NCI-H1436 (cell line): ENCODE results near the gene ZMYND8.

ENCODE experiments used
- DNase-seq: peaks from one replicate; lab custom pipeline; 2025; lab: John Stamatoyannopoulos, UW

The ZMYND8 gene

DNA sequence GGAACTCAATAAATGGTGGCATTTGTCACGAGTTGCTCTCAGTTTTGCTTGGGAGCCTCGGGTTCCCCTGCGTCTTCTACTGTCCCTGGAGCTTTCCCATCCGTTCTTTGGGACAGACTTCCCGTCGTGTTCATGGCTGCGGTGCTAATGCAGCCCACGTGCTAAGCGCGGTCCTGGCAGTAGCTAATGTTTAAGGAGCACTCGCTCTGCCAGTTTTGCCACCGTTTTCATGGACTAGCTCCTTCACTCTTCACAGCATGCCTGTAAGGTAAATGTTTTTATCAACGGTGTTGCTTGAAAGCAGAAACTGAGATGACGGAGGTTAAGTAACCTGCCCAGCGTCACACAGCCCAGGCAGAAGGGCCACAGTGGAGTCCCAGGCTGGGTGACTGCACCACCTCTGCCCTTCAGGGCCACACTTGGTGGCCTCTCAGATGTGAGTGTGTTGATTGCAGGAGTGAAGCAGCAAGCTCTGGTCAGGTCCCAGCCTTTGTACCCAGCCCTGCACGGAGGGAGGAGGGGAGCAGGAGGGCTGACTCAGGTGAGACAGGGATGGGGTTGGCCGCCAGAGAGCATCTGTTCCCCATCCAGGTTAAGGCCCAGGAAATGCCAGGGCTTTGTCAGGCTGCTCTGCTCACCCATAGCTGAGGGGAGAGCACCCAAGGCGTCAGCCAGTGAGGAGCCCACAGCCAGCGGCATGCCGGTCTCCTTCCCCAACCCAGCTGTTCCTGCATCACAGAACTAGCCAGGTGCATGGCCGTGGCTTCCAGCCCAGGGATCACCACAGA lies 181.8 kb downstream of the ZMYND8 start:
- no peak for DNase-seq

GRCh38 chr20:47173596-47174216 lies 182.8 kb downstream of the ZMYND8 start:
- no peak for DNase-seq

DNA sequence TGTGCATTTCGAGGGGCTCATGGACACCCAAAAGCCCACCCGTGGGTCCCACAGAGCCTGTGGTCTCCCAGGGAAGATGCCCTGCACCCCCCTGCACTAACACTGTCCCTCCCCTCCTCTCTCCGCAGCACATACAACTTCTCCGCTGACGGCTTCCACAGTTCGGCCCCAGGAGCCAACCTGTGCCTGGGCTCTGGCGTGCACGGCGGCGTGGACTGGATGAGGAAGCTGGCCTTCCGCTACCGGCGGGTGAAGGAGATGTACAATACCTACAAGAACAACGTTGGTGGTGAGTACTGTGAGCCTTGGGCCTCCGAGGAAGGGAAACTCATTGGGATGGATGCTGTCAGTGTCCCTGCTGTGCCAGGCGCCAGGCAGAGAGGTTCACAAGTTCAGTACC lies 183.9 kb downstream of the ZMYND8 start:
- no peak for DNase-seq

- no peak for DNase-seq
Observed at GRCh38 chr20:47167846-47168245, 188.7 kb downstream of the ZMYND8 start.

GRCh38 chr20:47165376-47165865 lies 191.1 kb downstream of the ZMYND8 start:
- DNase-seq, result no peak

- no peak for DNase-seq
Observed at GRCh38 chr20:47164140-47164539, 192.4 kb downstream of the ZMYND8 start.

- DNase-seq, result no peak
Observed at GRCh38 chr20:47161411-47161810, 195.1 kb downstream of the ZMYND8 start.

GRCh38 chr20:47160992-47161391 lies 195.5 kb downstream of the ZMYND8 start:
- DNase-seq, result no peak

DNA sequence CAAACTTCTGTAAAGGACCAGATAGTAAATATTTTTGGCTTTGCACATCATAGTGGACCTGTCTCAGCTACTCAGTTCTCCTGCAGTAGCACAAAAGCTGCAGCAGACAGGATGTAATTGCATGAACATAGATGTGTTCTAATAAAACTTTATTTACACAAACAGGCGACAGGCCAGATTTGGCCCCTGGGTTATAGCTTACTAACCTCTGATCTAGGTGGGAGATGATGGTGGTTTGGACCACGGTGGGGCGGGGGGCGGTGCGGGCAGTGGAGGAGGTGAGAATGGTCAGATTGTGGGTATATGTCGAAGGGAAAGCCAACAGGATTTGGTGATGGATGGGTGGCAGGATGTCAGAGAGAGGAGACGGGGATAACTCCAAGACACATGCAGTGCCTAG lies 196.3 kb downstream of the ZMYND8 start:
- no peak for DNase-seq
